ENCODE measurements around the gene SLC6A18. TPM values are rescaled to one million over a fixed set of nuclear protein-coding genes. Genes with fewer than 3 reads are reported as not detected.

Gene SLC6A18
- polyA plus RNA-seq, 1 experiment = not detected

DNA sequence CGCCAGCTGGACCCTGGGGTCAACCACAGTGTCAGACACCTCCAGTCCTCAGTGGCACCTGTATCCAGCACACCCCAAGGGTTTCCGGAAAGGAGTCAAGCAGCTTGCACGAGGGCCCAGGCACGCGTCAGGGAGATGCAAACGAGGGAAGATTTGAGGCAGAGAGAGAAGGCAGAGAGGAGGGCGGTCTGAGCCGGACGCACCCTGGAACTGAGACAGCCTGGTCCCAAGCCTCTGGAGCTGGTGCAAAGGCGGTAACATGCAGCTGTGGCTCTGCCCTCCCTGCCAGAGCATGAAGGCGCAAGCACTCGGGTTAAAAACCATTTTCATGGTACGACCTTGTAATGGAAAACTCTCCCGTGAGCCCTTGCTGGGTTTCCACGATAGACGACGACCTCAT lies 32.2 kb downstream of the SLC6A18 start:
- ChIA-PET CTCF (no interaction called here), POLR2A (no interaction called here)
- no peak overlapping the region for H3K4me3 ChIP-seq (ENCODE audit: low read depth, low read length)
- H3K27me3 ChIP-seq (ENCODE audit: control insufficient read depth, insufficient read depth, low read length) = no peaks in the 10 kb centered on the region
- TF ChIP-seq CTCF (IDR thresholded peaks at IDR 0.05; ENCODE audit: low read depth, low read length) = no peak
- no peak for DNase-seq (ENCODE audit: low read depth, low spot score)
- peaks cover 87% of the 10 kb centered on the region for H3K9me3 ChIP-seq (ENCODE audit: control insufficient read depth, insufficient read depth, low read length)
- no peak overlapping the region for H3K27ac ChIP-seq (ENCODE audit: low read depth, low read length)

GRCh38 chr5:1257841-1258240 lies 32.7 kb downstream of the SLC6A18 start:
- Histone ChIP-seq H3K9me3 (ENCODE audit: control insufficient read depth, insufficient read depth, low read length) (peaks cover 88% of the 10 kb centered on the region), H3K27me3 (ENCODE audit: control insufficient read depth, insufficient read depth, low read length) (no peaks in the 10 kb centered on the region), H3K27ac (ENCODE audit: low read depth, low read length) (no peak overlapping the region), H3K4me3 (ENCODE audit: low read depth, low read length) (no peak overlapping the region)
- TF ChIP-seq CTCF (IDR thresholded peaks at IDR 0.05; ENCODE audit: low read depth, low read length) = no peak
- POLR2A ChIA-PET = no interaction called here
- CTCF ChIA-PET = no interaction called here
- DNase-seq (ENCODE audit: low read depth, low spot score) = no peak

- H3K4me3 ChIP-seq (ENCODE audit: low read depth, low read length) = no peak overlapping the region
- DNase-seq (ENCODE audit: low read depth, low spot score) = no peak
- ChIA-PET CTCF (no interaction called here), POLR2A (no interaction called here)
- TF ChIP-seq CTCF (IDR thresholded peaks at IDR 0.05; ENCODE audit: low read depth, low read length) = no peak
- no peak overlapping the region for H3K27ac ChIP-seq (ENCODE audit: low read depth, low read length)
- peaks cover 88% of the 10 kb centered on the region for H3K9me3 ChIP-seq (ENCODE audit: control insufficient read depth, insufficient read depth, low read length)
- no peaks in the 10 kb centered on the region for H3K27me3 ChIP-seq (ENCODE audit: control insufficient read depth, insufficient read depth, low read length)
Observed at GRCh38 chr5:1259806-1260480, 34.8 kb downstream of the SLC6A18 start.

DNA sequence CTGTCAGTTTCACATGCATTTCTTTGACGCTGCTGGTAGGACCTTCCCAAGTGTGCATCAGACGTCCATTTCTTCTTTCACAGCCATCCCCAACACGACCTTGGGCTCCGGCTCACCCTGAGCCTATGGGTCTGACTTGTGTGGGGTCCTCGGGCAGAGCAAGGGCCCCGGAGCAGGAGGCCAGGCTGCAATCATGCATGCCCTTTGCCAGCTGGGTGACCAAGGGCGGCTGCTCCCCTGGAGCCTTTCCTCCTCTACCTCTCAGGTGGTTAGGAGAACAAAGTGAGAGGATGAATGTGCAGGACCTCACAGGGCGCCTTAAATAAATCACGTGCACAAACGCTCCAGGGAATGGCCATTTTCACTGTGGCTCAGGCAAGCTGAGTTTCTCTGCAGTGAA lies 36.5 kb downstream of the SLC6A18 start:
- H3K9me3 ChIP-seq (ENCODE audit: control insufficient read depth, insufficient read depth, low read length) = peaks cover 90% of the 10 kb centered on the region
- CTCF ChIA-PET = no interaction called here
- DNase-seq (ENCODE audit: low read depth, low spot score) = no peak
- POLR2A ChIA-PET = no interaction called here
- no peaks in the 10 kb centered on the region for H3K27me3 ChIP-seq (ENCODE audit: control insufficient read depth, insufficient read depth, low read length)
- H3K27ac ChIP-seq (ENCODE audit: low read depth, low read length) = no peak overlapping the region
- no peak overlapping the region for H3K4me3 ChIP-seq (ENCODE audit: low read depth, low read length)
- TF ChIP-seq CTCF (IDR thresholded peaks at IDR 0.05; ENCODE audit: low read depth, low read length) = no peak

DNA sequence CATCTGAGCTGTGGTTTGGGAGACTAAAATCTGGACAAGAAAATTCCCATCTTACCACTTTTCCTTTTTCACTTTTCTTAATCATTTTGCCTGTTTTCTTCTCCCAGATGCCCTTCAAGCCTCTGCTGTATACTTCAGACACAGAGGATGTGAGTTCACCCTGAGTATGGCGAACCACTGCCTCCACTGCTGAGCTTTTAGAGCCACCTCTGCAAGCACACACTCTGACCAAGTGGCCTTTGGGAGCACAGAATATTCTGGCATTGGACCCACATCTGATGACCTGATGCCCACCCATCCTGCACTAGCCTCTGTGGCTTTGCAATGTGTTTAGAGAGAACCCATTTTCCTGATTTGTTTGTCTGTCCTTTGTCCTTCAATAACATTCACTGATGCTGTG lies 37.2 kb downstream of the SLC6A18 start:
- no peak for TF ChIP-seq CTCF (IDR thresholded peaks at IDR 0.05; ENCODE audit: low read depth, low read length)
- H3K4me3 ChIP-seq (ENCODE audit: low read depth, low read length) = no peak overlapping the region
- POLR2A ChIA-PET = no interaction called here
- DNase-seq (ENCODE audit: low read depth, low spot score) = no peak
- CTCF ChIA-PET = no interaction called here
- no peaks in the 10 kb centered on the region for H3K27me3 ChIP-seq (ENCODE audit: control insufficient read depth, insufficient read depth, low read length)
- H3K9me3 ChIP-seq (ENCODE audit: control insufficient read depth, insufficient read depth, low read length) = peaks cover 86% of the 10 kb centered on the region
- H3K27ac ChIP-seq (ENCODE audit: low read depth, low read length) = no peak overlapping the region
